Breast epithelium (tissue), 4 donors: Measurements from ENCODE around the gene TMEM213. TPM values are rescaled to one million over a fixed set of nuclear protein-coding genes. Genes with fewer than 3 reads are reported as not detected.

Source experiments
- DNase-seq, 2 donors: peaks; one replicate each; pipeline ENCODE4 v3.0.0-alpha.2; 2019; ENCODE audit warnings: low spot score in 2 of 2
- H3K27ac ChIP-seq, 2 donors: fragments of 200-600 bp; sonication (generic) in 1 of 2; one replicate each; pipeline ENCODE4 v1.5.1; 2016 to 2019; ENCODE audit warnings: mild to moderate bottlenecking in 1 of 2
- H3K27me3 ChIP-seq, 2 donors: fragments of 200-600 bp; sonication (generic) in 1 of 2; one replicate each; pipeline versions ENCODE4 v1.5.1 to v1.6.0; 2017 to 2019; ENCODE audit warnings: control low read depth in 1 of 2, mild to moderate bottlenecking in 1 of 2
- H3K36me3 ChIP-seq: fragments of 200-600 bp; one replicate; pipeline ENCODE4 v1.5.1; 2019
- H3K4me1 ChIP-seq, 2 donors: fragments of 200-600 bp; sonication (generic); one replicate each; pipeline ENCODE4 v1.5.1; 2016 to 2019; ENCODE audit warnings: control low read depth in 1 of 2
- H3K4me3 ChIP-seq, 3 donors: fragments of 200-600 bp; sonication (generic); 1 replicate in 2 of 3; 2 replicates in 1 of 3; pipeline ENCODE4 v1.5.1; 2016 to 2019; ENCODE audit warnings: mild to moderate bottlenecking in 3 of 3, moderate library complexity in 2 of 3
- H3K9me3 ChIP-seq, 2 donors: fragments of 200-600 bp; sonication (generic) in 1 of 2; one replicate each; pipeline ENCODE4 v1.5.1; 2016 to 2019; ENCODE audit warnings: control low read depth in 1 of 2
- POLR2A ChIP-seq: fragments of 450-650 bp; IDR thresholded peaks from one replicate; pipeline ENCODE4 v1.6.1; 2016; ENCODE audit warnings: antibody characterized with exemption, mild to moderate bottlenecking, moderate library complexity
- POLR2AphosphoS5 ChIP-seq, 3 donors: sonication (generic); formaldehyde crosslinking; IDR thresholded peaks; one replicate each; pipeline ENCODE4 v1.6.1; 2017; ENCODE audit warnings: antibody characterized with exemption in 3 of 3
- intact Hi-C: fragments of 100-400 bp; cut with DNase I; formaldehyde crosslinking; loops from one replicate; pipeline ENCODE4 v1.15.1; 2023; ENCODE audit warnings: low total_unique reads
- total RNA-seq, 3 donors: library from RNA; depleted of rRNA; stranded (reverse); fragments of >200 nt; gene quantifications; one replicate each; pipeline ENCODE4 v1.1.0, GENCODE V29; 2016
- TF ChIP-seq, protein P1 (sequence below), 3 donors: fragments of 450-650 bp; IDR thresholded peaks; one replicate each; pipeline ENCODE4 v1.5.1; 2016 to 2017; ENCODE audit warnings: antibody characterized with exemption in 3 of 3, mild to moderate bottlenecking in 3 of 3, moderate library complexity in 3 of 3

Gene TMEM213
- total RNA-seq, 3 donors from 2014 or later, result 0.88 to 2.3 TPM; not detected in 1

DNA sequence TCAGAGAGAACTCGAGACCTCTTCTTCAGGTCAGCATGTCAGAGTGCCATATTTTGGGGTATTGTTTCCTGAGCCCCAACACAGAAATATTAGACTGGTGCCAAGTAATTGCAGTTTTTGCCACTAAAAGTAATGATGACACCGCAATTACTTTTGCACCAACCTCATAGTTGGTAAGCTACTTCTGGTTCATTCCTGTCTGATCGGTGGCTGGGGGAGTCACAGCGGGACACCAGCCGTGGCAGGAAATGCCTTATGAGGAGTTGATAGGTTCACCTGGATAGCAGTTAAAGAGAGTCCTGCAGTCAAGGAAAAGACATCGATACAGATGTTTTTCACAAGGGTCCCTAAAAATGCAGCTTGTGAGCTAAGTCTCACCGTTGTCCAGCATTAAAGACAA is 24.1 kb downstream of the TMEM213 start:
- H3K36me3 ChIP-seq, result no peaks in the 10 kb centered on the region
- TF ChIP-seq, protein P1, sequence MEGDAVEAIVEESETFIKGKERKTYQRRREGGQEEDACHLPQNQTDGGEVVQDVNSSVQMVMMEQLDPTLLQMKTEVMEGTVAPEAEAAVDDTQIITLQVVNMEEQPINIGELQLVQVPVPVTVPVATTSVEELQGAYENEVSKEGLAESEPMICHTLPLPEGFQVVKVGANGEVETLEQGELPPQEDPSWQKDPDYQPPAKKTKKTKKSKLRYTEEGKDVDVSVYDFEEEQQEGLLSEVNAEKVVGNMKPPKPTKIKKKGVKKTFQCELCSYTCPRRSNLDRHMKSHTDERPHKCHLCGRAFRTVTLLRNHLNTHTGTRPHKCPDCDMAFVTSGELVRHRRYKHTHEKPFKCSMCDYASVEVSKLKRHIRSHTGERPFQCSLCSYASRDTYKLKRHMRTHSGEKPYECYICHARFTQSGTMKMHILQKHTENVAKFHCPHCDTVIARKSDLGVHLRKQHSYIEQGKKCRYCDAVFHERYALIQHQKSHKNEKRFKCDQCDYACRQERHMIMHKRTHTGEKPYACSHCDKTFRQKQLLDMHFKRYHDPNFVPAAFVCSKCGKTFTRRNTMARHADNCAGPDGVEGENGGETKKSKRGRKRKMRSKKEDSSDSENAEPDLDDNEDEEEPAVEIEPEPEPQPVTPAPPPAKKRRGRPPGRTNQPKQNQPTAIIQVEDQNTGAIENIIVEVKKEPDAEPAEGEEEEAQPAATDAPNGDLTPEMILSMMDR (IDR thresholded peaks at IDR 0.05), result no peak
- TF ChIP-seq POLR2AphosphoS5 (IDR thresholded peaks at IDR 0.05) (no peak), POLR2A (no peak)
- H3K4me1 ChIP-seq, result no peaks in the 10 kb centered on the region
- no peaks in the 10 kb centered on the region for H3K27me3 ChIP-seq
- H3K9me3 ChIP-seq, result no peaks in the 10 kb centered on the region
- DNase-seq, result no peak
- H3K27ac ChIP-seq, result no peak overlapping the region
- H3K4me3 ChIP-seq, result no peak overlapping the region
- intact Hi-C loops, result no loop called here

DNA sequence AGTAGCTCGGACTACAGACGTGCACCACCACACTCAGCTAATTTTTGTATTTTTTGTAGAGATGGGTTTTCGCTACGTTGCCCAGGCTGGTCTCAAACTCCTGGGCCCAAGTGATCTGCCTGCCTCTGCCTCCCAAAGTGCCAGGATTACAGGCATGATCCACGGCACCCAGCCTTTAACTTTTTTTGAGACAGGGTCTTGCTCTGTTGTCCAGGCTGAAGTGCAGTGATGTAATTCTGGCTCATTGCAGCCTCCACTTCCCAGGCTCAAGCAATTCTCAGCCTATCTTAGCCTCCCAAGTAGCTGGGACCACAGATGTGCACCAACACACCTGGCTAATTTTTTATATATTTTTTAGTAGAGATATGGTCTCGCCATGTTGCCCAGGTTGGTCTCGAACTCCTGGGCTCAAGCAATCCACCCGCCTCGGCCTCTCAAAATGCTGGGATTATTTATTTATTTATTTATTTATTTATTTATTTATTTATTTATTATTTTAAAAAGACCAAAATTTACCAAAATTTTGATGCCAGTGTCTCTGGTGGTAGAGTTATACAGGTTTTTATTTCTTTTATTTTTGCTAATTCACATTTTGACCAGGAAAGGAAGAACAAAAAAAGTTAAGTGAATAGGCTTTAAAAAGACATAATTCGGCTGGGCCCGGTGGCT is 25.2 kb downstream of the TMEM213 start:
- intact Hi-C loops, result no loop called here
- no peak overlapping the region for H3K4me3 ChIP-seq
- no peaks in the 10 kb centered on the region for H3K4me1 ChIP-seq
- DNase-seq, result no peak
- no peaks in the 10 kb centered on the region for H3K27me3 ChIP-seq
- TF ChIP-seq POLR2A, result no peak
- TF ChIP-seq, protein P1 (IDR thresholded peaks at IDR 0.05), result no peak
- H3K9me3 ChIP-seq, result no peaks in the 10 kb centered on the region
- H3K36me3 ChIP-seq, result no peaks in the 10 kb centered on the region
- H3K27ac ChIP-seq, result no peak overlapping the region

DNA sequence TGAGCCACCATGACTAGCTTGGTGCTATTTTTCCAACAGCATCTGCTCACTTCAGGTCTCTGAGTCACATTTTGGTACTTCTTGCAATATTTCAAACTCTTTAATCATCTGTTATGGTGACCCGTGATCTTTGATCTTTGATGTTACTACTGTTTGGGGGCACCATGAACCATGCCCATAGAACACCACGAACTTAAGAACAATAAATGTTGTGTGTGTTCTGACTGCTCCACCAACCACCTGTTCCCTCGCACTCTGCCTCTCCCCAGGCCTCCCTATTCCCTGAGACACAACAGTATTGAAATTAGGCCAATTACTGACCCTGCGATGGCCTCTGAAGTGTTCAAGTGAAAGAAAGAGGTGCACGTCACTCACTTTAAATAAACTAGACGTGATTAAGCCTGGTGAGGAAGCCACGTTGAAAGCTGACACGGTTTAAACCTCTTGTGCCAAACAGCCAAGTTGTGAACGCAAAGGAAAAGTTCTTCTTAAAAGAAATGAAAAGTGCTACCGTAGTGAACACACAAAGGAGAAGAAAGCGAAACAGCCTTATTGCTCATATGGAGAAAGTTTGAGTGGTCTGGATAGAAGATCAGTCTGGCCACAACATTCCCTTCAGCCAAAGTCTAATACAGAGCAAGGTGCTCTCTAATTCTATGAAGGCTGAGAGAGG is 27.4 kb downstream of the TMEM213 start:
- Histone ChIP-seq H3K27ac (no peak overlapping the region), H3K4me3 (no peak overlapping the region), H3K36me3 (no peaks in the 10 kb centered on the region), H3K9me3 (no peaks in the 10 kb centered on the region), H3K4me1 (no peaks in the 10 kb centered on the region), H3K27me3 (no peaks in the 10 kb centered on the region)
- DNase-seq, result no peak
- intact Hi-C loops, result no loop called here
- no peak for TF ChIP-seq POLR2A
- TF ChIP-seq POLR2AphosphoS5 (IDR thresholded peaks at IDR 0.05), result no peak
- TF ChIP-seq, protein P1 (IDR thresholded peaks at IDR 0.05), result no peak

DNA sequence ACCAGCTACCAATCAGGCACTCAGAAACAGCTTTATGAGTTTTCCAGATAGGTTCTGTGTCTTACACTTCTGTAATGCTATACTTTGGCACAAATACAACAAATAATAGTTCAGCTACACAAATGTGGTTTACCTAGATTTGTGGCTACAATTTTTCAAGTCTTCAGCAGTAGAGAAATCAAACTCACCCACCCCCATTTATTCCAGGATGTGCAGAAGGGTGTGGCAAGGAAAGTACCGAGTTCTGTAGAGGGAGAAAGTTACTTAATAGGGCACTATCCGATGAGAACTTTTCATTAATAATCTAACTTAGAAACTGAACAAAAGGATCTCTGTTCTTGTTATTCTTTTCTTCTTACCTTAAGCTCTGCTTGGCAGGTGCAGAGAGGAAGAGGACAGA is 30.5 kb downstream of the TMEM213 start:
- H3K4me1 ChIP-seq, result no peaks in the 10 kb centered on the region
- intact Hi-C loops, result no loop called here
- no peaks in the 10 kb centered on the region for H3K36me3 ChIP-seq
- no peak for DNase-seq
- no peak overlapping the region for H3K4me3 ChIP-seq
- H3K9me3 ChIP-seq, result no peaks in the 10 kb centered on the region
- H3K27ac ChIP-seq, result no peak overlapping the region
- TF ChIP-seq POLR2A (no peak), POLR2AphosphoS5 (IDR thresholded peaks at IDR 0.05) (no peak)
- TF ChIP-seq, protein P1 (IDR thresholded peaks at IDR 0.05), result no peak
- no peaks in the 10 kb centered on the region for H3K27me3 ChIP-seq

DNA sequence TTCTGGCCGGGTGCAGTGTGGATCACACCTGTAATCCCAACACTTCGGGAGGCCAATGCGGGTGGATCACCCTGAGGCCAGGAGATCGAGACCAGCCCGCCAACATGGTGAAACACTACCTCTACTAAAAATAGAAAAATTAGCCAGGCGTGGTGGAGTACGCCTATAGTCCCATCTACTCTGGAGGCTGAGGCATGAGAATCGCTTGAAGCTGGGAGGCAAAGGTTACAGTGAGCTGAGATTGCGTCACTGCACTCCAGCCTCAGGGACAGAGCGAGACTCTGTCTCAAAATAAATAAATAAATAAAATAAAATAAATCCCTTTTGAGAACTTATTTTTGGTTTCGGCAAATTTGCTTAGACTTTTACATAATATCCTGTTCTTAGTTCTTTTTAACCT is 31.5 kb downstream of the TMEM213 start:
- Histone ChIP-seq H3K27ac (no peak overlapping the region), H3K4me3 (no peak overlapping the region), H3K4me1 (no peaks in the 10 kb centered on the region), H3K9me3 (no peaks in the 10 kb centered on the region), H3K36me3 (no peaks in the 10 kb centered on the region), H3K27me3 (no peaks in the 10 kb centered on the region)
- DNase-seq, result no peak
- intact Hi-C loops, result no loop called here
- TF ChIP-seq, protein P1 (IDR thresholded peaks at IDR 0.05), result no peak
